ENCODE results near the gene RICTOR.

RICTOR gene

DNA sequence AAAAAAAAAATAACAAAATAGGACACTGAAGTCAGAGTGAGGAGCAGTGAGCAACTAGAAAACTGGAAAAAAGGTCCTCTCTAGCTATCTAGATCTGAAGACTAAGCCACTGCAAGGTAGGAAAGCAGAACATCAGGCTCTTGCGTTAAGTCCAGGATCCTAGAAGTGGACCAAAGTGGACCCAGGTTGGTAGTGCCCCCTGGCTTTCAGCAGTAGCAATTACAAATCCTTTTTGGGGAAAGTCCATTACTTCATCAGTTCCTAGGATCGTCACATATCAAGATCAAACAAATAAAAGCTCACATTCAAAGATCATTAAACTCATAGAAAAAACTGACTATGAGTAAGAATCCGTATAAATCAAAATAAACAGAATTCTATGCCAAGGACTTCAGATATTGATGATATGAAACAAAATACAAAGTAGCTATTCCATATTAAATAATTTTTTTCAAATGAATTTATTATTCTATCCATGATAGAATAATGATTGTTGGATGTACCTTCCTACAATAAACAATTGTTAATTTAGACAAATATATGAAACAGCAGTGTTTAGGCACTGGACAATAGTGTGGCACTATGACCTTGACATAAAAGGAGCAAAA is 6.5 kb upstream of the RICTOR start:
- peaks cover 39 to 53% of the 10 kb centered on the region in 2 donors for H3K27me3 Mint-ChIP-seq
- ATAC-seq (replicated peaks), result peak; percentile 69
- peaks cover 2 to 4% of the 10 kb centered on the region in 2 donors for H3K4me1 Mint-ChIP-seq (ENCODE audit: low read depth in 2 of 2)
- DNase-seq, result peak in 2 of 3 experiments; percentile 8 to 13
- H3K9me3 Mint-ChIP-seq, result no peaks in the 10 kb centered on the region
- H3K4me3 Mint-ChIP-seq, result no peak overlapping the region
- no peak overlapping the region for H3K27ac Mint-ChIP-seq
- no peaks in the 10 kb centered on the region for H3K36me3 Mint-ChIP-seq (ENCODE audit: insufficient read depth)

GRCh38 chr5:39080168-39080567 is 6.0 kb upstream of the RICTOR start:
- Mint-ChIP-seq H3K36me3 (ENCODE audit: insufficient read depth) (no peaks in the 10 kb centered on the region), H3K4me3 (no peak overlapping the region), H3K4me1 (ENCODE audit: low read depth in 2 of 2) (peaks cover 2 to 8% of the 10 kb centered on the region in 2 donors), H3K27me3 (peaks cover 33 to 48% of the 10 kb centered on the region in 2 donors), H3K9me3 (no peaks in the 10 kb centered on the region), H3K27ac (no peak overlapping the region)
- DNase-seq (no peak), ATAC-seq (replicated peaks) (no peak)

GRCh38 chr5:39079147-39079546 is 4.9 kb upstream of the RICTOR start:
- Mint-ChIP-seq H3K4me3 (no peak overlapping the region), H3K27me3 (peaks cover 33 to 43% of the 10 kb centered on the region in 2 donors), H3K9me3 (no peaks in the 10 kb centered on the region), H3K36me3 (ENCODE audit: insufficient read depth) (no peaks in the 10 kb centered on the region), H3K27ac (no peak overlapping the region), H3K4me1 (ENCODE audit: low read depth in 2 of 2) (peaks cover 4 to 10% of the 10 kb centered on the region in 2 donors)
- DNase-seq (no peak), ATAC-seq (replicated peaks) (no peak)

DNA sequence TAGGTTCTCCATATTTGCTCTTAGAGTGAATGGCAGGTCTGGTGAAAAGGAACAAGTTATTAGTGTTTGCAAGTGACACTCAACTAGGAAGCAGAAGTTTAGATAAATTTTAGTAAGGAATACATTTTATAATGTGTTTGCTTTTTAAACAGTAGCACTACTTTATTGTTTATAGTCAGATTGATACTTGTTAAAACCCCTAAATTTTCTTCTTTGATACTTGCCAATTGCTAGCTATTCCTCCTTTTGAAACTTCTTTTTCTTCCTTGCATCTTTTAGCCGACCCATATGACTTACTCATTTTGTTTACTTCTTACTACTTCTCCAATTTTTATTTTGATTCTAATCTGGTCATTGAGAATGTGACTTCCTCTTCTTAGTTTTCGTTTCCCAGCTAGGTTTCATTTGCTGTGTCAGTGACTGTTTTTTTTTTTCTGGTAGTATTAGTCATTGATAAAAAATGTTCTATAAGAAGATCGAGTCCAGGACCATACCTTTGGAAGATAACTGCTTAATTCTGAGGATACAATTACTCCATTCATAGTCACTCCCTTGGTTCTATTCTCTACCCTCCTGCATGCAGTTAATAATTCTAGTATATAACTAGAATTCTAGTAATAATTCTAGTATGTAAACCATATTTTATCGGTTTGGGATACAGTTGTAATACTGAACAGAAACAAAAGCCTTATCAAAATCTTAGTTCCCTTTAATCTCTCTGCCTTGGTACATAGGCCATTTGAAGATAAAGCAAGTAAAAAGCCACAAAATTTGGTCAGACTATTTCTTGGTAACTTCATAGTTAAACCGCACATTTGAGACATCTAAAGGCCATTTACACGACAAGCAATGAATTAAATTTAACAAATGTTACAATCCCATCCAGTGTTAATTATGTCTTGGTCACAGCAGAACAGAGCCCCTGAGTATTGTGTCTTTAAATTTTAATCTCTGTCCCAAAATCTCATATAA is 2.8 kb upstream of the RICTOR start:
- peak overlapping the region in 1 of 2 donors; percentile 1 for H3K4me3 Mint-ChIP-seq
- H3K27ac Mint-ChIP-seq, result no peak overlapping the region
- H3K9me3 Mint-ChIP-seq, result no peaks in the 10 kb centered on the region
- DNase-seq (no peak), ATAC-seq (replicated peaks) (no peak)
- peaks cover 7 to 14% of the 10 kb centered on the region in 2 donors for H3K4me1 Mint-ChIP-seq (ENCODE audit: low read depth in 2 of 2)
- H3K27me3 Mint-ChIP-seq, result peaks cover 19 to 30% of the 10 kb centered on the region in 2 donors
- peaks cover 14% of the 10 kb centered on the region for H3K36me3 Mint-ChIP-seq (ENCODE audit: insufficient read depth)

- Mint-ChIP-seq H3K4me1 (ENCODE audit: low read depth in 2 of 2) (peaks cover 10 to 18% of the 10 kb centered on the region in 2 donors), H3K9me3 (no peaks in the 10 kb centered on the region), H3K27me3 (peaks cover 10 to 22% of the 10 kb centered on the region in 2 donors), H3K4me3 (peak overlapping the region in 1 of 2 donors; percentile 13), H3K36me3 (ENCODE audit: insufficient read depth) (peaks cover 14% of the 10 kb centered on the region), H3K27ac (no peak overlapping the region)
- DNase-seq, result no peak
- ATAC-seq (replicated peaks), result no peak
Measured at GRCh38 chr5:39076101-39076756, 2.0 kb upstream of the RICTOR start.

- Mint-ChIP-seq H3K4me3 (peak overlapping the region; percentile 90 to 94), H3K9me3 (no peaks in the 10 kb centered on the region), H3K4me1 (ENCODE audit: low read depth in 2 of 2) (peaks cover 10 to 33% of the 10 kb centered on the region in 2 donors), H3K27me3 (peaks cover 0 to 11% of the 10 kb centered on the region in 2 donors), H3K27ac (peak overlapping the region; percentile 97 to 98), H3K36me3 (ENCODE audit: insufficient read depth) (peaks cover 22% of the 10 kb centered on the region)
- DNase-seq (no peak), ATAC-seq (replicated peaks) (peak; percentile 20)
Measured at GRCh38 chr5:39073767-39074016, 507 bp downstream of the RICTOR start.

GRCh38 chr5:39072925-39073766 is 1.1 kb downstream of the RICTOR start:
- peaks cover 0 to 11% of the 10 kb centered on the region in 2 donors for H3K27me3 Mint-ChIP-seq
- DNase-seq (peak; percentile 43 to 61 (median 54)), ATAC-seq (replicated peaks) (peak; percentile 56)
- H3K36me3 Mint-ChIP-seq (ENCODE audit: insufficient read depth), result peaks cover 22% of the 10 kb centered on the region
- no peaks in the 10 kb centered on the region for H3K9me3 Mint-ChIP-seq
- peaks cover 15 to 38% of the 10 kb centered on the region in 2 donors for H3K4me1 Mint-ChIP-seq (ENCODE audit: low read depth in 2 of 2)
- H3K27ac Mint-ChIP-seq, result peak overlapping the region; percentile 97 to 98
- peak overlapping the region; percentile 90 to 94 for H3K4me3 Mint-ChIP-seq

DNA sequence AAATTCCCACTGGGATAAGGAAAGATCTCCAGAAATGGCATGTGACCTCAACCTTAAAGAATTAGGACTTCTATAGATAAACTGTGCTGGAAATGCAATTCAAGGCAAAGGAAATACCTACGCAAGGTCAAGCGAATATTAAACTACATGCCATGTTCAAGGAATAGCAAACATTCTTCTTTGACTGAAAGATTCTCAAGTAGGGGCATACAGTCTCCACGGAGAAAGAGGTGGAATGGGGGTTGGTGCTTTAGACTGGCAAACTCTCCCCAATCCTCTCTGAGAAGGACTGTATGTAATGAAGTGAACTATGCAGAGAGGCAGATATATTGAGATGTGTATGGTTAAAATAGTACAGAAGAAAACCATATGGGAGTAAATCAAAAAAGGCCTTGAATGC is 6.1 kb downstream of the RICTOR start:
- DNase-seq (no peak), ATAC-seq (replicated peaks) (no peak)
- H3K4me1 Mint-ChIP-seq (ENCODE audit: low read depth in 2 of 2), result peaks cover 34 to 65% of the 10 kb centered on the region in 2 donors
- no peaks in the 10 kb centered on the region for H3K27me3 Mint-ChIP-seq
- H3K36me3 Mint-ChIP-seq (ENCODE audit: insufficient read depth), result peaks cover 44% of the 10 kb centered on the region
- H3K27ac Mint-ChIP-seq, result peak overlapping the region in 1 of 2 donors; percentile 2
- peak overlapping the region in 1 of 2 donors; percentile 15 for H3K4me3 Mint-ChIP-seq
- H3K9me3 Mint-ChIP-seq, result peaks cover 6 to 8% of the 10 kb centered on the region in 2 donors

DNA sequence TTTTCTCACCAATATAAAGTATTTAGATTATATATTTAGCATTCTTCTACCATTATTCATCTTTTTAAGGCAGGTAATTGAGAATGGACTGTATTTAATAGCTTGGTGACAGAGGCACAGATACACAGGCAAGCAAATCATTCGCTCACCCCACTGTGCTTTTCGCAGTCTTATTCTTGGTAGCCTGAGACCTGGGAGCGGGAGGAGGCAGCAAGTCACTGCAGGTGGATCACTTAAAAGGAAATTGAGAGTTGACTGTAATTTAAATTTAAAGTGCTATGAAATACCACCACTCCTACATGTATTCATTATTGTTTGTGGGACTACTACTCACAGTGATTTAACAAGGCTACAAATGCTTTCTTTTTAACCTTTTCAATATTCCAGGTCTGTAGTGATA is 9.7 kb downstream of the RICTOR start:
- ATAC-seq (replicated peaks) (no peak), DNase-seq (no peak)
- peaks cover 30% of the 10 kb centered on the region for H3K36me3 Mint-ChIP-seq (ENCODE audit: insufficient read depth)
- H3K4me1 Mint-ChIP-seq (ENCODE audit: low read depth in 2 of 2), result peaks cover 39 to 74% of the 10 kb centered on the region in 2 donors
- H3K27ac Mint-ChIP-seq, result peak overlapping the region; percentile 32 to 56
- peaks cover 6 to 8% of the 10 kb centered on the region in 2 donors for H3K9me3 Mint-ChIP-seq
- peak overlapping the region in 1 of 2 donors; percentile 60 for H3K4me3 Mint-ChIP-seq
- H3K27me3 Mint-ChIP-seq, result no peaks in the 10 kb centered on the region

DNA sequence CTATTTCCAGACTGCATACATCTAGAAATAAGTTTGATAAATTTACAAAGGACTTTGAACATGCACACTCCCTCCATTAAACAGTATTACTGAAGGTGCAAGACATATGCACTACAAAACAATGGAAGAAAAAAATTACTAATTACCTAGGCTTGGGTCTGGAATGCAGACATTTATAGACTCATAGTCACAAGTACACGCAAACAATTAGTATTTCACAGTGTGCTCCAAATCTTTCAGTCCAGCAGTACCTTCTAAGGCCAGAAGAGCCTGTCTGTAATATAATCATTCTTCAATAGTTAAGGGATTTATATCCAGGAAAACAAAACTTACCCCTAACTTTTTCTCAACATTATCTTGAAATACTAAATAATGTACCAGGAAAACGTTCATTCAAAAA is 11.2 kb downstream of the RICTOR start:
- ATAC-seq (replicated peaks) (no peak), DNase-seq (no peak)
- Mint-ChIP-seq H3K4me3 (peak overlapping the region in 1 of 2 donors; percentile 13), H3K27ac (no peak overlapping the region), H3K27me3 (no peaks in the 10 kb centered on the region), H3K4me1 (ENCODE audit: low read depth in 2 of 2) (peaks cover 37 to 70% of the 10 kb centered on the region in 2 donors), H3K36me3 (ENCODE audit: insufficient read depth) (peaks cover 30% of the 10 kb centered on the region), H3K9me3 (peaks cover 6 to 8% of the 10 kb centered on the region in 2 donors)

- H3K36me3 Mint-ChIP-seq (ENCODE audit: insufficient read depth), result peaks cover 28% of the 10 kb centered on the region
- DNase-seq (no peak), ATAC-seq (replicated peaks) (no peak)
- H3K27ac Mint-ChIP-seq, result no peak overlapping the region
- peak overlapping the region in 1 of 2 donors; percentile 13 for H3K4me3 Mint-ChIP-seq
- no peaks in the 10 kb centered on the region for H3K27me3 Mint-ChIP-seq
- peaks cover 5 to 6% of the 10 kb centered on the region in 2 donors for H3K9me3 Mint-ChIP-seq
- H3K4me1 Mint-ChIP-seq (ENCODE audit: low read depth in 2 of 2), result peaks cover 34 to 66% of the 10 kb centered on the region in 2 donors
Measured at GRCh38 chr5:39062530-39062929, 11.7 kb downstream of the RICTOR start.

DNA sequence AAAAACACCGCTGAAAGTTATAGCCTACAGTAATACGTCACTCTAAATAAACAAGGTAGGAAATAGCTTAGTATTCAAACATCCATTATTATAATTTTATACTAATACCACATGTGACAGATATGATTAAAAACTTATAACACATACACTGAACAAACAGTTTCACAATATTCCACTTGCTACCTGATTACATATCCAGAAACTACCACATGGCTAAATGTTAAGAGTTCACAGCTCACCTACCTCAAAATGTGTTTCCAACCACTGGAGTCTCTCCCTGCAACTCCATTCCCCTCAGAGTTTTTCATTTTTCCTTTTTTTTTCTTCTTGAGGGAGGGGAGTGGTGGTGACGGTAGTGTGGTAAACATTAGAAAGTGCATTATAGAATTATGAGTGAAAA is 12.1 kb downstream of the RICTOR start:
- Mint-ChIP-seq H3K4me1 (ENCODE audit: low read depth in 2 of 2) (peaks cover 32 to 62% of the 10 kb centered on the region in 2 donors), H3K27me3 (no peaks in the 10 kb centered on the region), H3K36me3 (ENCODE audit: insufficient read depth) (peaks cover 24% of the 10 kb centered on the region), H3K27ac (no peak overlapping the region), H3K4me3 (no peak overlapping the region), H3K9me3 (peaks cover under 1 to 4% of the 10 kb centered on the region in 2 donors)
- DNase-seq (no peak), ATAC-seq (replicated peaks) (no peak)

Measured in effector memory CD8-positive, alpha-beta T cell (primary cell).